Neutrophil (primary cell): ENCODE results near the gene PRB3.

Source experiments
- H3K27ac ChIP-seq: fragments of 200-600 bp; sonication (generic); 2 replicates; pipeline ENCODE4 v1.5.1; 2016; ENCODE audit warnings: mild to moderate bottlenecking, moderate library complexity
- H3K27me3 ChIP-seq: fragments of 200-600 bp; sonication (generic); 2 replicates; pipeline ENCODE4 v1.6.0; 2016; ENCODE audit warnings: mild to moderate bottlenecking
- H3K36me3 ChIP-seq: fragments of 200-600 bp; sonication (generic); 2 replicates; pipeline ENCODE4 v1.5.1; 2017
- H3K4me1 ChIP-seq, 2 experiments: fragments of 200-600 bp in 1 of 2; sonication (generic) in 1 of 2; 1 replicate in 1 of 2; 2 replicates in 1 of 2; pipeline versions ENCODE4 v1.5.1 to v1.6.1; 2013 to 2016; ENCODE audit warnings: low read depth in 1 of 2, low read length in 1 of 2, mild to moderate bottlenecking in 1 of 2, moderate library complexity in 1 of 2; ENCODE audit not compliant: control insufficient read depth in 1 of 2, insufficient read depth in 1 of 2
- H3K4me3 ChIP-seq, 2 experiments: fragments of 200-600 bp in 1 of 2; sonication (generic) in 1 of 2; 1 replicate in 1 of 2; 2 replicates in 1 of 2; pipeline ENCODE4 v1.5.1; 2013 to 2016; ENCODE audit warnings: low read depth in 1 of 2, low read length in 1 of 2, mild to moderate bottlenecking in 1 of 2, moderate library complexity in 1 of 2
- H3K9me3 ChIP-seq: fragments of 200-600 bp; sonication (generic); 2 replicates; pipeline ENCODE4 v1.5.1; 2016
- TF ChIP-seq, protein P1 (sequence below): fragments of 200-600 bp; sonication (generic); IDR thresholded peaks from 2 replicates; pipeline ENCODE4 v1.5.1; 2016; ENCODE audit warnings: antibody characterized with exemption

PRB3 gene

DNA sequence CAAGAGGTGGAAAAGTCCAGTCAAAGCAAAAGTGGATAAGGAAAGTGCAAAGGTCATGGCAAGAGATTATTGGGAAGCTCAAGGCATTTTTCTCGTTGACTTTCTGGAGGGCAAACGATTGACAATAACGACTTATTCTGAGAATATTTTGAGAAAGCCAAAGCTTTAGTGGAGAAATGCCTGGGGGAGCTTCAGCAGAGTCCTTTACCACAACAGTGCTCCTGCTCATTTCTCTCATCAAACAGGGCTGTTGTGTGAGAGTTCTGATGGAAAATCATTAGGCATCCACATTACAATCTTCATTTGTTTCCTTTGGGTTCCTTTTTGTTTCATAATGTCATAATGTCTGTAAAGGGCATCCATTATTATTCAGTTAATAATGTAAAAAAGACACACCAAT lies 26.9 kb downstream of the PRB3 start:
- Histone ChIP-seq H3K27me3 (no peaks in the 10 kb centered on the region), H3K36me3 (no peaks in the 10 kb centered on the region), H3K4me1 (no peaks in the 10 kb centered on the region), H3K4me3 (no peak overlapping the region), H3K27ac (no peak overlapping the region), H3K9me3 (no peaks in the 10 kb centered on the region)
- TF ChIP-seq, protein P1, sequence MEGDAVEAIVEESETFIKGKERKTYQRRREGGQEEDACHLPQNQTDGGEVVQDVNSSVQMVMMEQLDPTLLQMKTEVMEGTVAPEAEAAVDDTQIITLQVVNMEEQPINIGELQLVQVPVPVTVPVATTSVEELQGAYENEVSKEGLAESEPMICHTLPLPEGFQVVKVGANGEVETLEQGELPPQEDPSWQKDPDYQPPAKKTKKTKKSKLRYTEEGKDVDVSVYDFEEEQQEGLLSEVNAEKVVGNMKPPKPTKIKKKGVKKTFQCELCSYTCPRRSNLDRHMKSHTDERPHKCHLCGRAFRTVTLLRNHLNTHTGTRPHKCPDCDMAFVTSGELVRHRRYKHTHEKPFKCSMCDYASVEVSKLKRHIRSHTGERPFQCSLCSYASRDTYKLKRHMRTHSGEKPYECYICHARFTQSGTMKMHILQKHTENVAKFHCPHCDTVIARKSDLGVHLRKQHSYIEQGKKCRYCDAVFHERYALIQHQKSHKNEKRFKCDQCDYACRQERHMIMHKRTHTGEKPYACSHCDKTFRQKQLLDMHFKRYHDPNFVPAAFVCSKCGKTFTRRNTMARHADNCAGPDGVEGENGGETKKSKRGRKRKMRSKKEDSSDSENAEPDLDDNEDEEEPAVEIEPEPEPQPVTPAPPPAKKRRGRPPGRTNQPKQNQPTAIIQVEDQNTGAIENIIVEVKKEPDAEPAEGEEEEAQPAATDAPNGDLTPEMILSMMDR: no peak

DNA sequence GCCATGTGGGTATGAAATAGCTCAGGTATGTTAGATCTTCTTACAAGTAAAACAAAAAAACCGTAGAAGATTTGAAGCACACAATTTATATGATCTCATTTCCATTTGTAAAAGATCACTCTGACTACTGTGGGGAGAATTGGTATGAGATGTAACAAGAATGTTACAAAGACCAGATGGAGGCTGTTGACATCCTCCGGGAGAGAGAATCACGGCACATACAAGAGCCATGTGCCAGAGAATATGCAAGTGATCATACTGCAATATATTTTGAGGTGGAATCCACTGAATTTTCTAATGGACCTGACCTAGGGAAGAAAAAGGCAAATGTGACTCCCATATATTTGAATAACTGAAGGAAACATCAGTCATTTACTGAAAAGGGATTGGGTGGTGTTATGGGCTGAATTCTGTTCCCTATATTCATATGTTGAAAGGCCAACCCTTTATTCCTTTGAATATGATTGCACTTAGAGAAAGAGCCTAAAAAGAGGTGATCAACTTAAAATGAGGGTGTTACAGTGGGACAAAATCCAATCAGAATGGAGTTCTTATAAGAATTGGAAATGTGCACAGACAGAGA lies 29.1 kb downstream of the PRB3 start:
- TF ChIP-seq, protein P1: no peak

DNA sequence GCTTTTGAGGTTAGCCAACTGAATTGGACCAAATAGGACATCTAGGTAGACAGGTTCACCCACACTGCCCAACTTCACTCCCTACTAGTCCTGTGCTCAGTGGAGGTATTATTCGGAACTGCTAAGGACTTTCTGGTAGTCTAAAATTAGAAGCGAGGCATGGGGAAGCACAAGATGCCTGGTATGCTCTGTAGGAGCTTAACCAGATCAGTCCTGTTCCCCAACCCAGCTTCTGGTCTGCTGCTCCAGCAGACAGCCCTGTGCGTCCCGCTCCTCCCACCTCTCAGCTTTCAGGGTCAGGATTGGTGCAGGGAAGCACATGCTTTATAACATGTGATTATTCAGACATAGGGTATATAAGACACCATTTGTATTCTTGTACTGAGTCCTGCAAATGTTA lies 31.2 kb downstream of the PRB3 start:
- H3K27me3 ChIP-seq: no peaks in the 10 kb centered on the region
- H3K27ac ChIP-seq: no peak overlapping the region
- H3K4me1 ChIP-seq: no peaks in the 10 kb centered on the region
- no peak overlapping the region for H3K4me3 ChIP-seq
- H3K36me3 ChIP-seq: no peaks in the 10 kb centered on the region
- TF ChIP-seq, protein P1: no peak
- H3K9me3 ChIP-seq: no peaks in the 10 kb centered on the region

More for the DNA sequence above, 29.1 kb downstream of the PRB3 start:
- no peaks in the 10 kb centered on the region for H3K27me3 ChIP-seq
- no peaks in the 10 kb centered on the region for H3K4me1 ChIP-seq
- no peak overlapping the region for H3K4me3 ChIP-seq
- H3K27ac ChIP-seq: no peak overlapping the region
- H3K9me3 ChIP-seq: no peaks in the 10 kb centered on the region
- no peaks in the 10 kb centered on the region for H3K36me3 ChIP-seq

DNA sequence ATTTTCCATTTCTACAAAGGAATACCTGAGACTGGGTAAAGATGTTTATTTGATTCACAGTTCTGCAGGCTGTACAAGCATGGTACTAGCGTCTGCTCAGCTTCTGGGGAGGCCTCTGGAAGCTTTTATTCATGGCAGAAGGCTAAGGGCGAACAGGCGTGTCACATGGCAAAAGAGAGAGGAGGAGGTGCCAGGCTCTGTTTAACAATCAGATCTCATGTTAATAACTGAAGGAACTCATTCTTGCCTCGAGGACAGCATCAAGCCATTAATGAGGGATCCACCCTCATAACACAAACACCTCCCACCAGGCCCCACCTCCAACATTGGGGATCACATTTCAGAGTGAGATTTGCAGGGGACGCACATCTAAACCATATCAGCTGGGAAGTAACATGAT lies 36.0 kb downstream of the PRB3 start:
- Histone ChIP-seq H3K4me1 (no peaks in the 10 kb centered on the region), H3K27ac (no peak overlapping the region), H3K27me3 (no peaks in the 10 kb centered on the region), H3K36me3 (no peaks in the 10 kb centered on the region), H3K9me3 (no peaks in the 10 kb centered on the region), H3K4me3 (no peak overlapping the region)
- TF ChIP-seq, protein P1: no peak

DNA sequence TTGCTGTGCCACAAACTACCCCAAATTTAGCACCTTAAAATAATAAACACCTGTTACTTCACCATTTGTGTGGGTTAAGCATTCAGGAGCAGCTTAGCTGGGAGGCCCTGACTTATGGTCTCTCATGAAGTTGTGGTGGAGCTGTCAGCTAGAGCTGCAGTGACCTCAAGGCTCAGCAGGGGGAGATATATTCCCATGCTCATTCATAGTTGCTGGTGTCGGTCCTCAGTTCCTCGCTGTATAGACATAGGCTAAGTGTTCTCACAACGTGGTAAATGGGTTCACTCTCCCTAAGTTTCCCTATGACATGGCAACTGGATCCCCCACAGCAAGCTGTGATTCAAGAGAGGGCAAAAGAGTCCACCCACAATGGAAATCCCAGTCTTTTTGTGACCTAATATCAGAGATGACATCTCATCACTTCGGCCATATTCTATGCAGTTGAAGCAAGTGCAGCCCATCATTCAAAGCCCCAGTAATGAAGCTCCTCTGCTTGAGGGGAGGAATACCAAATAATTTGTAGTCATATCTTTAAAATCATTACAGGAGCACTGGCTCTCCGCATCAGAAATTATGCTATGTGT lies 41.1 kb downstream of the PRB3 start:
- Histone ChIP-seq H3K27ac (no peak overlapping the region), H3K4me3 (no peak overlapping the region), H3K4me1 (no peaks in the 10 kb centered on the region), H3K27me3 (no peaks in the 10 kb centered on the region), H3K36me3 (no peaks in the 10 kb centered on the region), H3K9me3 (no peaks in the 10 kb centered on the region)
- TF ChIP-seq, protein P1: no peak
